Dermis microvascular lymphatic vessel endothelial cell (primary cell): ENCODE measurements around the gene LKAAEAR1. TPM values are rescaled to one million over a fixed set of nuclear protein-coding genes. Genes with fewer than 3 reads are reported as not detected.

Source experiments
- DNase-seq, 2 donors: peaks; one replicate each; pipeline versions ENCODE4 v3.0.0 to v3.0.0-alpha.2; 2010; ENCODE audit warnings: low read depth in 2 of 2
- total RNA-seq: library from RNA; depleted of rRNA; stranded (reverse); fragments of >200 nt; gene quantifications from 2 replicates; pipeline ENCODE4 v1.2.1, GENCODE V29; 2014

Gene LKAAEAR1
- total RNA-seq, 1 donor from 2014 or later = 0.26 TPM

DNA sequence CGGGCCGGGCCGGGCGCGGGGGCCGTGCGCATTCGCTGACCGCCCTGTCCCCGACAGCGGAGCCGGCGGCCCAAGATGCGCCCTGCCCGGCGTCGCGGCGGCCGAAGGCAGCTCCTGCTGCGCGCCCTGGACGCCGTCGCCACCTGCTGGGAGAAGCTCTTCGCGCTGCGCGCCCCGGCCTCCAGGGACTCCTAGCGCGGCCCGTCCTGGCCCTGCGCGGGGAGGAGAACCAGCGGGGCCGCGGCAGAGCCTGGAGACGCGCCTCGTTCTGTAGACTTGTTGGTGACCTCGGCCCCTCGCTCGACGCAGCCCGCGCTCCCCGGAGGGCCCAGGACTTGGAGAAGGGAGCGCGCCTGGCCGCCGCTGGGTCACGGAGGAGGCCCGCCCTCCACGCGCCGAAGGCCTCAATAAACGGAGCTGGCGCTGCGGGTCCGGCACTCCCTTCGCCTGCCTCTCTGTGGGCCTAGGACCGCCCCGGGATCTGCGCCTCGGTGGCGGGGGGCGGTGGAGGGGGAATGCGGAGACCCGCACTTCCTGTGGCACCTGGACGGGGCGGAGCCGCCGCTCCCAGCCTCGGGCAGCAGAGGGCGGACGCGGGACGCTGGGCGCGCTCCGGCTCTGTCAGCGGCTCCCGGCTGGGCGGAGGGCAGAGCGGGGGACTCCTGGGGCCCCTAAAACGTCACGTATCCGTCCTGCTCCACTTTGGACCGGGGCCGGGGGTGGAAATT, 45.5 kb downstream of the LKAAEAR1 start:
- DNase-seq = peak; percentile 96 to 97

DNA sequence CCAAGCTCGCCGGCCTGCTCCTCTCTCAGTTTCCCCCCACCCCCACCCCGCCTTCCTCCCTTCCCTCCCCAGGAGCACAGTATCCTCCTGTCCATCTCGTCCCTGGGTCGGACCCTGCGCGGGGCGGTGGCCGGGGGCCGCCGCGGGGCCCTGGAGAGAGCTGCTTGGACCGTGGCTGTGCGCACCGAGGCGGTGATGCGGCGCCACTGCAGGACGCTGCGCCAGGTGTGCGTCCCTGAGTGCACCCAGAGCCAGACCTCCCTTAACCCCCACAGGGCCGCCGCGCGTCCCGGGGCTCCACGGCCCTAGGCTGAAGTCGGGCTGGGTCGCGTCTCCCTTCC, 46.0 kb downstream of the LKAAEAR1 start:
- DNase-seq = no peak

DNA sequence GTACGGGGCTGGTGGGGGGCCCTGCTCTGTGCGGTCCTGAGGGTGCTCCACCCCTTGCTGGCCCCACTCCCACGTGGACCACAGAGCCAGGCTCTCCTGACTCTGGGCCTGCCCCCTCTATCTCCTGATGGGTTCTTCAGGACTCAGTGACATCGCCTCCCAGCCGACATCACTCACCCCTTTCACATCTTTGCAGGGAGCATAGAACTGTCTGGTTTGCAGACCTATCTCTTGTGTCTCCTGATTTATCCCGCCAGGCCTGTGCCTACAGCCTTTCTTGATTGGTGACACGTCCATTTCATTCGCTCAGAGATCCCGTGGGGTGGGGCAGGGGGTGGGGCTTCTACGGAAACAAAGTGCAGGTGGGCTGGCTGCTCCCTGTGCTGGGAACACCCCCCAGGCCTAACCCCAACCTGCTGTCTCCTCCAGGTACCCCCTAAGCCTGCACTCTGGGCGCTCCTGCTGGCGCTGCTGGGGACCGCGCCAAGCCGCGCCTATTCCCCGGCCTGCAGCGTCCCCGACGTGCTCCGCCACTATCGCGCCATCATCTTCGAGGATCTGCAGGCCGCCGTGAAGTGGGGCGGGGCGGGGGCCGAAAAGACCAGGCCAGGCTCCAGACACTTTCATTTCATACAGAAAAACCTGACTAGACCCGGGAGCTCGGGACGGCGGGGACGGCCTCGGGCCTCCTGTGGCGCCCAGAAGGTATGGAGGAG, 46.5 kb downstream of the LKAAEAR1 start:
- peak in 1 of 2 donors; percentile 26 for DNase-seq

DNA sequence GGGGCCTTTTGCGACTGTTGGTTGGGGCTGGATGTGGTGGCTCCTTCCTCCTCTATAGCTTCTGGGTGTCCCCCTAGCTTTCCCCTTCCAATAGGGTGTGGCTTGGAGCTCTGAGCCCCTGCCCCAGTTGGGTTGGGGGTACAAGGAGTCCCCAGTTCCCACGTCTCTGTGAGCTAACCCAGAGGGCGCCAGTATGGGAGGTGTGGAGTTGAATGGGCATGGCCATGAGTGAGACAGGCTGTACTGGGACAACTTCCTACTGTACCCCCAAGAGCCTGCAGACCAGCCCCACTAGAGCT, 47.0 kb downstream of the LKAAEAR1 start:
- DNase-seq = no peak

DNA sequence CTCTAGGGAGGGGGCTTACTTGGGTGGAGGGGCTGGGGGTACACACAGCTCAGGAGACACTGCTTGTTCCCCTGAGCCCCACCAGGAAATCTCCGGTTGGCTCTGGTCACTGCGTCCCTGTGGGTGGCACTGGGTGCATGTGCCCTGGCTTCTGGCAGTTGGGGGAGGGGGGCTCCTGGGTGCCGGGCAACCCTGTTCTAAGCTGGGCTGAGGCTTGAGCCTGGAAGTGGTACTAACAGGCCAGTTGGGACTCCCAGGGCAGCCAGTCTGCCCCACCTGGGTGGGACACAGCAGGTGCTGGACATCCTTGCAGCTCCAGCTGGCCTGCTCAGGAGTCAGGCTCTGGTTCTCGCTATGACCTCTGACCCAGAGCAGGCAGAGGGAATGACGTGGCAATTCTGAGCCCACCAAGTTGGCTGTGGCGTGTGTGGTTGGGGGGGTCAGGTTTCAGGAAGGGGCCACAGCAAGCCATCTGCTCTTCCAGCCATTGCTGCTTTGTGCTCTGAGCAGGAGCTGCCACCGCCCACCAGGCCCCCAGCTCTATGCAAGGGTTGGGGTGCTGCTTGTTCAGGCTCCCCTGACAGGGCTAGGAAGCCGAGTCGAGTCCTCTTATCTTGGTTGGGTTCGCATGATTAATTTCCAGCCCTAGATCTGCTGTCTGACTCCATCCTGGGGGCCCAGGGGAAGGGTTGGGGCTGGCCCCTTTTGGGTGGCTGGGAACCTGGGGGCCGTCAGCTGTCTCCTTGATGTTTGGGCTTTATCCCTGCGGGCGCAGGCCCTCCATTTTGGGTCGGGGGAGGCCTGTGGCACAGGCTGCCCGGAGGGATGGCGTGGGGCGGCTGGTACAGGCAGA, 47.6 kb downstream of the LKAAEAR1 start:
- DNase-seq = no peak

DNA sequence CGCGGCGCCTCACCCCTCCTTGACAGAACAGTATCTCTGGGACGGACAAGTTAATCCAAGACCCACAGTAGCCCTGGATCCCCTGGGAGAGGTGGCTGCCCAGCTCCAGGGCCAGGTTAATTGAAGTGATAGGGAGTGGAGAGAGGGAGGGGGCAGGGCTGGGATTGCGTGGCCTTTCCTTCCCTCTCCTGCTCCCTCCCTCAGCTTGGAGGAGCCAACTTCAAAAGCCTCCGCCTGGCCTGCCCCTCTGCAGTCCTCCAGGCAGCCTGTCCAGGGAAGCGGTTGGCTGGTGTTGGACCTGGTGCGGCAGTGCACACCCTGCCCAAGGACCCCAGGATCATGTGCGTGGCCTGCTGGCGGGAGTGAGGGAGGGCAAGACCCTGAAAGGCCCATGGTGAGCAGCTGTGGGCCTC, 48.3 kb downstream of the LKAAEAR1 start, which contains the start of gene C20orf204:
Gene C20orf204, plus strand, starts transcription at position 250 of the 413 bp plus-strand sequence. Its CDS starts 142 bp downstream, at position 392.
- no peak for DNase-seq

DNA sequence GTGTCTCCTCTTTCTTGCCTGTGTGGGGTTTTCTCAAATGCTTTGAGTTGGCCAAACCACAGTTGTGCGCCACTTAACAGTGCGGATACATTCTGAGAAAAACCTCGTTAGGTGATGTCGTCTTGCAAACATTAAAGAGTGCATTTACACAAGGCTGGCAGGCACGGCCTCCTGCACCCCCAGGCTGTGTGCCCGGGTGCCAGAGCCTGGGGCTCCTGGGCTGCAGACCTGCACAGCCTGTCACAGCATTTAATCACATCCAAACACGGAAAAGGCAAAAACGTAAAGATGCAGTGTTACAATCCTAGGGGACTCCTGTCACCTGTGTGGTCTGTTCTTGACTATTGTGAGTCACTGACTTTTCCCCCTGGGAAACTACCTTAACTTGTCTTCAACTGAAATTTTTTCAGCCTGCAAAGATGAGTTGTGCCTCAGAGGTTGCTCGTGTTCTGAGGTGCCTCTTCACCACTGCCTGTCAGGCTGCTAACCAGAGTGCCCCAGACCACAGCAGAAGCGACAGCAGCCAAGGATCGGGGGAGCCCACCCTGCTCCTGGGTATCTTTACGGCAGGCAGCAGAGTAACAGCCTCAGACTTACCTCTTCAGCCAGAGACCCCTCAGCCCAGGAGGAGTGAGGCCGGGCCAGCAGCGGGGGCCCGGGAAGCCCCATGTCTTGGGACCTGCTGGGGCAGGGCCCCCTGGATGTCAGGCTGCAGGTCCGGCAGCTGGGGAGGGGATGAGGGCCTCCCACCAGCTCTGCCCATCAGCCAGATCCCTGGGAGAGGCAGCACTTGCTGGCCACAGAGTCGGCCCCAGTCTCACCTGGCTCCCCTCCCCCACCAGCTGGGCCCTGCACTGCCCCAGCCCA, 48.9 kb downstream of the LKAAEAR1 start:
- no peak for DNase-seq

DNA sequence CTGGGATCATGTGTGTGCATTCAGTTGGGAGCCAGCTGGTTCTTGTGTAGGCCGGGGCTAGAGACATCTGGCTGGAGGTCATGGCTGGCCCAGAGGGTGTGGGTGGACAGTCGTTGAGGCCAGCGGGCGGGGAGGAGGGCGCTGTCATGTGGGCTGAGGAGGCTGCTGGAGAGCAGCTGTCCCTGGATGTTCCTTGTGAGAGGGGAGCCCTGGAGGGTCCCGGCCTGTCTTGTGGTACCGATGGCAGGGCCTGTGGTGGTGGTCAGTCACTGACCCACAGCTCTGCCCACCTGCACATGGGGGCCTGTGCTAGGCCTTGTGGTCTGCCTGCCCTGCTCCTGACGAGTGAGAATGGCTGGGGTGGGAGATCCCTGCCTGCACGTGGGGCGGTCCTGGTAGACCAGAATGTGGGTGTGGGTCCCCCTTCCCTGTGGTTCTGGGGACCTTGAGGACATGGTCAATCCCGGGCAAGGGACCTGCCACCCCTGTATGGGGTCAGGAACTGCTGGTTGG, 50.2 kb downstream of the LKAAEAR1 start:
- DNase-seq = no peak

Other genes with a start within 250 kb of the LKAAEAR1 start
- not detected in 2 replicates for gene ABHD16B, start 222.9 kb downstream of the LKAAEAR1 start, total RNA-seq
- gene TPD52L2, start 219.1 kb downstream of the LKAAEAR1 start, total RNA-seq = 112 and 178 TPM in 2 replicates
- gene DNAJC5, start 189.3 kb downstream of the LKAAEAR1 start, total RNA-seq = 67.3 and 89.9 TPM in 2 replicates
- 26.6 and 45.0 TPM in 2 replicates for gene UCKL1, start 128.0 kb downstream of the LKAAEAR1 start, total RNA-seq
- 5.9 and 11.0 TPM in 2 replicates for gene ZNF512B, start 114.5 kb downstream of the LKAAEAR1 start, total RNA-seq
- gene SAMD10, start 104.8 kb downstream of the LKAAEAR1 start, total RNA-seq = 2.4 and 5.9 TPM in 2 replicates
- 40.6 and 49.0 TPM in 2 replicates for gene PRPF6, start 103.3 kb downstream of the LKAAEAR1 start, total RNA-seq
- gene C20orf204, start 48.2 kb downstream of the LKAAEAR1 start, total RNA-seq = 5.8 and 6.3 TPM in 2 replicates
- 27.2 and 75.7 TPM in 2 replicates for gene SOX18, start 34.8 kb downstream of the LKAAEAR1 start, total RNA-seq
- gene TCEA2, start 21.2 kb downstream of the LKAAEAR1 start, total RNA-seq = 27.0 and 36.0 TPM in 2 replicates
- 12.8 and 23.0 TPM in 2 replicates for gene RGS19, start 4.9 kb downstream of the LKAAEAR1 start, total RNA-seq
- 2.3 and 2.7 TPM in 2 replicates for gene OPRL1, start 4.3 kb downstream of the LKAAEAR1 start, total RNA-seq
- gene NPBWR2, start 23.2 kb upstream of the LKAAEAR1 start, total RNA-seq = not detected in 2 replicates
- not detected in 2 replicates for gene MYT1, start 80.1 kb upstream of the LKAAEAR1 start, total RNA-seq
- 49.3 and 52.3 TPM in 2 replicates for gene PCMTD2, start 171.3 kb upstream of the LKAAEAR1 start, total RNA-seq